Trophoblast cell (in vitro differentiated cells and primary cell): ENCODE measurements around the gene LRRC26.

ENCODE experiments used
- DNase-seq, 2 donors: peaks; one replicate each; pipeline ENCODE4 v3.0.0-alpha.2; 2016
- H2AFZ ChIP-seq: 2 replicates; pipeline ENCODE4 v1.6.1; 2013; ENCODE audit warnings: low read length, moderate library complexity, mild to moderate bottlenecking; ENCODE audit not compliant: insufficient read depth, poor library complexity
- H2AK5ac ChIP-seq: 2 replicates; pipeline ENCODE4 v1.6.1; 2013; ENCODE audit warnings: mild to moderate bottlenecking, low read length
- H2BK120ac ChIP-seq: 2 replicates; pipeline ENCODE4 v1.6.1; 2013; ENCODE audit warnings: low read length, mild to moderate bottlenecking, moderate library complexity; ENCODE audit not compliant: insufficient read depth, poor library complexity
- H2BK12ac ChIP-seq: 2 replicates; pipeline ENCODE4 v1.6.1; 2013; ENCODE audit warnings: mild to moderate bottlenecking, low read length, moderate library complexity
- H2BK5ac ChIP-seq: 2 replicates; pipeline ENCODE4 v1.6.1; 2013; ENCODE audit warnings: low read length, low read depth, moderate library complexity, mild to moderate bottlenecking; ENCODE audit not compliant: poor library complexity
- H3K14ac ChIP-seq: 2 replicates; pipeline ENCODE4 v1.6.1; 2013; ENCODE audit warnings: mild to moderate bottlenecking, low read length
- H3K18ac ChIP-seq: 2 replicates; pipeline ENCODE4 v1.6.1; 2013; ENCODE audit warnings: mild to moderate bottlenecking, low read length
- H3K23ac ChIP-seq: 2 replicates; pipeline ENCODE4 v1.6.1; 2013; ENCODE audit warnings: low read length
- H3K27ac ChIP-seq: 2 replicates; pipeline ENCODE4 v1.5.1; 2013; ENCODE audit warnings: low read depth, mild to moderate bottlenecking, inconsistent platforms, low read length, moderate library complexity
- H3K27me3 ChIP-seq: 2 replicates; pipeline ENCODE4 v1.6.1; 2013; ENCODE audit warnings: inconsistent platforms, mild to moderate bottlenecking, low read length, moderate library complexity; ENCODE audit not compliant: insufficient read depth
- H3K36me3 ChIP-seq, 2 experiments: 1 replicate in 1 of 2; 2 replicates in 1 of 2; pipeline ENCODE4 v1.6.1; 2013; ENCODE audit warnings: low read length in 2 of 2, mild to moderate bottlenecking in 2 of 2, moderate library complexity in 1 of 2; ENCODE audit not compliant: insufficient read depth in 2 of 2, control insufficient read depth in 1 of 2
- H3K4ac ChIP-seq: 2 replicates; pipeline ENCODE4 v1.6.1; 2013; ENCODE audit warnings: low read depth, mild to moderate bottlenecking, low read length, moderate library complexity
- H3K4me1 ChIP-seq, 2 experiments: 1 replicate in 1 of 2; 2 replicates in 1 of 2; pipeline ENCODE4 v1.6.1; 2013; ENCODE audit warnings: low read length in 2 of 2, mild to moderate bottlenecking in 2 of 2, moderate library complexity in 1 of 2; ENCODE audit not compliant: insufficient read depth in 2 of 2, control insufficient read depth in 1 of 2
- H3K4me2 ChIP-seq: 2 replicates; pipeline ENCODE4 v1.6.1; 2013; ENCODE audit warnings: inconsistent platforms, mild to moderate bottlenecking, low read length, moderate library complexity
- H3K4me3 ChIP-seq: 2 replicates; pipeline ENCODE4 v1.5.1; 2013; ENCODE audit warnings: mild to moderate bottlenecking, low read depth, low read length, inconsistent platforms
- H3K79me1 ChIP-seq: one replicate; pipeline ENCODE4 v1.6.1; 2013; ENCODE audit warnings: low read length
- H3K79me2 ChIP-seq: 2 replicates; pipeline ENCODE4 v1.6.1; 2013; ENCODE audit warnings: low read length, mild to moderate bottlenecking; ENCODE audit not compliant: control insufficient read depth, insufficient read depth, poor library complexity
- H3K9ac ChIP-seq: 2 replicates; pipeline ENCODE4 v1.6.1; 2013; ENCODE audit warnings: mild to moderate bottlenecking, low read length
- H3K9me3 ChIP-seq: 2 replicates; pipeline ENCODE4 v1.6.1; 2013; ENCODE audit warnings: low read depth, mild to moderate bottlenecking, control low read depth, inconsistent platforms, low read length; ENCODE audit not compliant: insufficient read depth
- H4K12ac ChIP-seq: 2 replicates; pipeline ENCODE4 v1.6.1; 2013; ENCODE audit warnings: low read depth, mild to moderate bottlenecking, low read length, moderate library complexity
- H4K8ac ChIP-seq: 2 replicates; pipeline ENCODE4 v1.6.1; 2013; ENCODE audit warnings: low read depth, mild to moderate bottlenecking, low read length, moderate library complexity
- H4K91ac ChIP-seq: one replicate; pipeline ENCODE4 v1.6.1; 2013; ENCODE audit warnings: low read depth, mild to moderate bottlenecking, low read length, moderate library complexity
- WGBS: extraction: QIAGEN DNeasy Blood & Tissue Kit; methylation state at CpG from one replicate; pipeline ENCODE4 v1.1.7; 2013; ENCODE audit warnings: missing lambda C conversion rate; ENCODE audit not compliant: insufficient read length, insufficient coverage; ENCODE audit errors: extremely low coverage; 5-methylcytosine and 5-hydroxymethylcytosine counted together

The LRRC26 gene

DNA sequence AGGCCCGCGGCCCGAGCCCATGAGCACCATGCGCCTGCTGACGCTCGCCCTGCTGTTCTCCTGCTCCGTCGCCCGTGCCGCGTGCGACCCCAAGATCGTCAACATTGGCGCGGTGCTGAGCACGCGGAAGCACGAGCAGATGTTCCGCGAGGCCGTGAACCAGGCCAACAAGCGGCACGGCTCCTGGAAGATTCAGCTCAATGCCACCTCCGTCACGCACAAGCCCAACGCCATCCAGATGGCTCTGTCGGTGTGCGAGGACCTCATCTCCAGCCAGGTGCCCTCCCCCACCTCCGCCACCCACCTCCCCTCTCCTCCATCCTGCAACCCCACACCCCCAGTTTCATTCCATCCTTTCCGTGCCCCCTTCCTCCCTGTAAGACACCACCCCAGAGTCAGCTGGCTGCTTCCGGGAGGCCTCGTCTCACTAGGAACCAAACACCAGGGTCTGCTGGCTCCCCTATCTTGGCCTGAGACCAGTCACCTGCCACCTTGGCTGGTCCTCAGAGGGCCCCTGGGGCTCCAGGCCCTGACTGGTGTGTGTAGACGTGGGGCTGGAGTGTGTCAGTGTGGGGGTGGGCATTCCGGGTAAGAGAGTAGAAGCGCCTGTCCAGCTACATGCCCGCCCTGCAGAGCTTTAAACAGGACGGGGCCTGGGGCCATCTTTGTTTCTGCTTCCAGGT, 30.2 kb downstream of the LRRC26 start:
- H3K4me3 ChIP-seq: peak overlapping the region; percentile 2
- no peak overlapping the region for H2BK12ac ChIP-seq
- no peak overlapping the region for H3K14ac ChIP-seq
- no peak for DNase-seq
- no peak overlapping the region for H4K12ac ChIP-seq
- no peak overlapping the region for H3K23ac ChIP-seq
- no peak overlapping the region for H3K4ac ChIP-seq
- no peaks in the 10 kb centered on the region for H3K79me2 ChIP-seq
- no peak overlapping the region for H4K91ac ChIP-seq
- H2AK5ac ChIP-seq: no peak overlapping the region
- no peak overlapping the region for H3K18ac ChIP-seq
- no peak overlapping the region for H3K4me2 ChIP-seq
- H3K36me3 ChIP-seq: no peaks in the 10 kb centered on the region
- H4K8ac ChIP-seq: no peak overlapping the region
- H2AFZ ChIP-seq: no peak overlapping the region
- H3K79me1 ChIP-seq: no peaks in the 10 kb centered on the region
- H2BK5ac ChIP-seq: no peak overlapping the region
- no peak overlapping the region for H3K27ac ChIP-seq
- no peak overlapping the region for H3K9ac ChIP-seq
- peaks cover 28% of the 10 kb centered on the region for H3K27me3 ChIP-seq
- no peak overlapping the region for H2BK120ac ChIP-seq
- H3K4me1 ChIP-seq: peaks cover 2 to 3% of the 10 kb centered on the region in 2 experiments
- peaks cover 23% of the 10 kb centered on the region for H3K9me3 ChIP-seq
- no CpG with 5 or more reads among the region's 37 CpGs for WGBS

DNA sequence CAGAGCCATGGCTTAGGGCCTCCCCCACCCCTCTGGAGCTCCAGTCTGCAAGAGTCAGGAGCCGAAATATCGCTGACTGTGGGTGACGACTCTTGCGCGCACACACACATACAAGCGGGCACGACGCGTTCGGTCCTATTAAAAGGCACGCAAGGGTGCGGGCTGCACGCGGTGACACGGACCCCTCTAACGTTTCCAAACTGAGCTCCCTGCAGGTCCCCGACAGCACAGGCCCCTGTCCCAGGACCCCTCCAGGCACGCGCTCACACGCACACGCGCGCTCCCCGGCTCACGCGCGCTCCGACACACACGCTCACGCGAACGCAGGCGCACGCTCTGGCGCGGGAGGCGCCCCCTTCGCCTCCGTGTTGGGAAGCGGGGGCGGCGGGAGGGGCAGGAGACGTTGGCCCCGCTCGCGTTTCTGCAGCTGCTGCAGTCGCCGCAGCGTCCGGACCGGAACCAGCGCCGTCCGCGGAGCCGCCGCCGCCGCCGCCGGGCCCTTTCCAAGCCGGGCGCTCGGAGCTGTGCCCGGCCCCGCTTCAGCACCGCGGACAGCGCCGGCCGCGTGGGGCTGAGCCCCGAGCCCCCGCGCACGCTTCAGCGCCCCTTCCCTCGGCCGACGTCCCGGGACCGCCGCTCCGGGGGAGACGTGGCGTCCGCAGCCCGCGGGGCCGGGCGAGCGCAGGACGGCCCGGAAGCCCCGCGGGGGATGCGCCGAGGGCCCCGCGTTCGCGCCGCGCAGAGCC, 31.0 kb downstream of the LRRC26 start, which contains the start of gene GRIN1:
Gene GRIN1, plus strand, starts transcription at position 433 of the 746 bp plus-strand sequence. CDS start 333 bp downstream, outside the sequence.
- Histone ChIP-seq H2BK120ac (no peak within 1 kb of the TSS), H4K12ac (no peak within 1 kb of the TSS), H2BK12ac (no peak within 1 kb of the TSS), H3K27me3 (peaks cover 28% of the 10 kb centered on the region), H3K4me1 (peaks cover 2 to 3% of the 10 kb centered on the region in 2 experiments), H3K4me3 (peak within 1 kb of the TSS; percentile 2), H3K4me2 (no peak within 1 kb of the TSS), H3K18ac (no peak within 1 kb of the TSS), H2BK5ac (no peak within 1 kb of the TSS), H3K14ac (no peak within 1 kb of the TSS), H3K79me1 (no peaks in the 10 kb centered on the region), H3K23ac (no peak within 1 kb of the TSS), H3K9me3 (peaks cover 23% of the 10 kb centered on the region), H4K8ac (no peak within 1 kb of the TSS), H2AK5ac (no peak within 1 kb of the TSS), H4K91ac (no peak within 1 kb of the TSS), H2AFZ (no peak within 1 kb of the TSS), H3K79me2 (no peaks in the 10 kb centered on the region), H3K9ac (no peak within 1 kb of the TSS), H3K36me3 (no peaks in the 10 kb centered on the region), H3K27ac (no peak within 1 kb of the TSS), H3K4ac (no peak within 1 kb of the TSS)
- no CpG with 5 or more reads among the region's 104 CpGs for WGBS
- peak in 1 of 2 donors; percentile 66 for DNase-seq

DNA sequence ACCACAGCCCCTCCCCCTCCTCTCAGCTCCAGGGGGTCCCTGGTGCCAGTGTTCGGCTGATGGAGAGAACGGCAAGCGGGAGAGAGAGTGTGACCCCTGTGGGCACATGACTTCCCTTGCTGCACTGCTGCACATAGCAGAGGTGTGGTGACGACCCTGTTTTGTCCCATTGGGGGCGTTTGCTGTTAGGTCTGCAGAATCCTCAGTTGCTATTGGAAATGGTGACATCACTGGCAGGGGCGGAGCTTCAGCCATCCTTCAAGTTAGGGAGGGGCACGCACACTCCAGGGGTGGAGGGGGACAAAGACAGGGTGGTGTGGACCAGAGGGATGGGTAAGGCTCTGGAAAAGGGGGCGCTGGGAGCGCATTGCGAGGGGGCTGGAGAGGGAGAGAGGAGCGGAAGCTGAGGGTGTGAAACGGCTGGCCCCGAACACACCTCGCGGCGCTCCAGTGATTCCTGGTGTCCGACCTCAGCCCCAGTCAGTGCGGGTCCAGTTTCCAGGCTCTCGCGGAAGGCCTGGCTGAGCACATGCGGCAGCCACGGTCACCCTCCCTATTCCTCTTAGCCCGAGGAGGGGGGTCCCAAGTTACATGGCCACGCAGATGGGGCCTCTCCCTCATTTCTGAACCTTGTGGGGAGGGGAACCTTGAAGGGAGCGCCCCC, 31.7 kb downstream of the LRRC26 start:
- H3K9ac ChIP-seq: no peak overlapping the region

DNA sequence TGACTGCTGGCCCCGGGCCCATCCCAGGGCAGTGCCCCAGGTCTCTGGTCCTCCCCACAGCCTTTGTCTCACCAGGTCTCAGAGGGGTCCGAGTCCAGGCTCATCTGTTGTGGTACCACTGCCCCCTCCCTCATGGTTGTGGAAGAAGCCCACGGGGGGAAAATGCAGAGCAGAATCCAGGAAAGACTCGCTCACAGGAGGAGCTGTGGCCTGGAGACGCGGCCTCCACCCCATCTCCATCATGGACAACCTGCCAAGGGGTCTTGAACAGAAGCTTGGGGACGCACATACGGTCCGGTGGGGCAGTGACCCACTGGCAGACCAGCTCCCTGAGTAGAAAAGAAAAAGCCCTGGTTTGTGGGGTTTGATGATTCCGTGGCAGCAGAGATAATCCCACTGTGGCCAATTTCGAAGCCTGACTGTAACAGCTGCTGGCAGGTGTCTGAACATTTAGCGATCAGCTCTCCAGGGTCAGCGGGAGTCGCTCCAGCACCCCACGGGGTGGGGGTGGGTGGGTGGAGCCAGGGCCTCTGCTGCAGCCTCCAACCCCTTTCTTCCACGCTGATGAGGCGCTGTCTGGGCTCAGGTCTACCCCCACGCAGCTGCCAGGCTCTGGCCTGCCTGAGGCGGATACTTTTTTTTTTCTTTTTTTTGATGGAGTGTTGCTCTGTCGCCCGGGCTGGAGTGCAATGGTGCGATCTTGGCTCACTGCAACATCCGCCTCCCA, 32.8 kb downstream of the LRRC26 start:
- Histone ChIP-seq H2BK5ac (no peak overlapping the region), H2AFZ (no peak overlapping the region), H4K91ac (no peak overlapping the region), H3K27me3 (peaks cover 28% of the 10 kb centered on the region), H3K4me2 (no peak overlapping the region), H3K9ac (no peak overlapping the region), H3K27ac (no peak overlapping the region), H3K4me3 (no peak overlapping the region), H3K14ac (no peak overlapping the region), H3K23ac (no peak overlapping the region), H3K9me3 (peaks cover 19% of the 10 kb centered on the region), H3K79me2 (no peaks in the 10 kb centered on the region), H2BK12ac (no peak overlapping the region), H3K79me1 (no peaks in the 10 kb centered on the region), H2AK5ac (no peak overlapping the region), H2BK120ac (no peak overlapping the region), H3K4ac (no peak overlapping the region), H4K8ac (no peak overlapping the region), H4K12ac (no peak overlapping the region), H3K4me1 (peaks cover 2 to 3% of the 10 kb centered on the region in 2 experiments), H3K36me3 (no peaks in the 10 kb centered on the region), H3K18ac (no peak overlapping the region)
- no peak for DNase-seq
- WGBS: no CpG with 5 or more reads among the region's 23 CpGs

More for the DNA sequence above, 31.7 kb downstream of the LRRC26 start:
- Histone ChIP-seq H3K79me2 (no peaks in the 10 kb centered on the region), H2BK120ac (no peak overlapping the region), H2AFZ (no peak overlapping the region), H3K27me3 (peaks cover 28% of the 10 kb centered on the region), H2AK5ac (no peak overlapping the region), H3K18ac (no peak overlapping the region), H3K4me2 (no peak overlapping the region), H4K12ac (no peak overlapping the region), H4K8ac (no peak overlapping the region), H2BK5ac (no peak overlapping the region), H3K9me3 (peaks cover 23% of the 10 kb centered on the region), H3K4ac (no peak overlapping the region), H3K14ac (no peak overlapping the region), H3K23ac (no peak overlapping the region), H4K91ac (no peak overlapping the region), H2BK12ac (no peak overlapping the region), H3K4me1 (peaks cover 2 to 3% of the 10 kb centered on the region in 2 experiments), H3K27ac (no peak overlapping the region), H3K79me1 (no peaks in the 10 kb centered on the region), H3K36me3 (no peaks in the 10 kb centered on the region), H3K4me3 (no peak overlapping the region)
- no peak for DNase-seq
- no CpG with 5 or more reads among the region's 25 CpGs for WGBS
